Duodenal mucosa (tissue), 2 donors: ENCODE measurements around the gene LRSAM1.

Experiments used
- H3K27ac ChIP-seq: one replicate; pipeline ENCODE4 v1.7.0; 2013; ENCODE audit warnings: low read depth, low read length
- H3K27me3 ChIP-seq, 2 donors: one replicate each; pipeline ENCODE4 v1.7.0; 2013; ENCODE audit warnings: low read length in 2 of 2, control low read depth in 1 of 2; ENCODE audit not compliant: insufficient read depth in 2 of 2, control insufficient read depth in 1 of 2
- H3K36me3 ChIP-seq, 2 donors: one replicate each; pipeline ENCODE4 v1.7.0; 2013; ENCODE audit warnings: low read length in 2 of 2, control low read depth in 1 of 2; ENCODE audit not compliant: insufficient read depth in 2 of 2, control insufficient read depth in 1 of 2
- H3K4me1 ChIP-seq, 2 donors: one replicate each; pipeline ENCODE4 v1.7.0; 2013; ENCODE audit warnings: low read length in 2 of 2, control low read depth in 1 of 2; ENCODE audit not compliant: insufficient read depth in 2 of 2, control insufficient read depth in 1 of 2
- H3K4me3 ChIP-seq, 2 donors: one replicate each; pipeline ENCODE4 v1.7.0; 2013; ENCODE audit warnings: low read length in 2 of 2, low read depth in 1 of 2
- H3K9ac ChIP-seq, 2 donors: one replicate each; pipeline ENCODE4 v1.7.0; 2013; ENCODE audit warnings: low read length in 2 of 2, low read depth in 1 of 2
- H3K9me3 ChIP-seq, 2 donors: one replicate each; pipeline ENCODE4 v1.7.0; 2013; ENCODE audit warnings: low read length in 2 of 2, control low read depth in 1 of 2; ENCODE audit not compliant: control insufficient read depth in 1 of 2

The LRSAM1 gene

GRCh38 chr9:127424676-127424999 lies 26.7 kb upstream of the LRSAM1 start:
- Histone ChIP-seq H3K27ac (peak overlapping the region; percentile 79), H3K9ac (peak overlapping the region; percentile 76 to 88), H3K4me3 (peak overlapping the region; percentile 93 to 95), H3K36me3 (peaks cover 0 to 12% of the 10 kb centered on the region in 2 donors), H3K9me3 (no peaks in the 10 kb centered on the region), H3K27me3 (no peaks in the 10 kb centered on the region), H3K4me1 (peaks cover 25 to 32% of the 10 kb centered on the region in 2 donors)

GRCh38 chr9:127426756-127427155 lies 24.6 kb upstream of the LRSAM1 start:
- Histone ChIP-seq H3K27ac (no peak overlapping the region), H3K4me1 (peaks cover 23 to 29% of the 10 kb centered on the region in 2 donors), H3K9ac (no peak overlapping the region), H3K9me3 (no peaks in the 10 kb centered on the region), H3K27me3 (no peaks in the 10 kb centered on the region), H3K4me3 (no peak overlapping the region), H3K36me3 (peaks cover 0 to 23% of the 10 kb centered on the region in 2 donors)

- no peaks in the 10 kb centered on the region for H3K27me3 ChIP-seq
- peaks cover 10 to 13% of the 10 kb centered on the region in 2 donors for H3K4me1 ChIP-seq
- peaks cover 5 to 28% of the 10 kb centered on the region in 2 donors for H3K36me3 ChIP-seq
- no peaks in the 10 kb centered on the region for H3K9me3 ChIP-seq
- no peak overlapping the region for H3K9ac ChIP-seq
- H3K4me3 ChIP-seq: no peak overlapping the region
- no peak overlapping the region for H3K27ac ChIP-seq
Measured at GRCh38 chr9:127428348-127428747, 23.0 kb upstream of the LRSAM1 start.

- no peak overlapping the region for H3K9ac ChIP-seq
- H3K4me3 ChIP-seq: no peak overlapping the region
- peaks cover 20 to 48% of the 10 kb centered on the region in 2 donors for H3K36me3 ChIP-seq
- no peaks in the 10 kb centered on the region for H3K27me3 ChIP-seq
- H3K27ac ChIP-seq: no peak overlapping the region
- peaks cover 4 to 6% of the 10 kb centered on the region in 2 donors for H3K4me1 ChIP-seq
- no peaks in the 10 kb centered on the region for H3K9me3 ChIP-seq
Measured at GRCh38 chr9:127430415-127430814, 20.9 kb upstream of the LRSAM1 start.

GRCh38 chr9:127437497-127438264 lies 13.6 kb upstream of the LRSAM1 start:
- Histone ChIP-seq H3K27ac (no peak overlapping the region), H3K27me3 (no peaks in the 10 kb centered on the region), H3K36me3 (peaks cover 58 to 83% of the 10 kb centered on the region in 2 donors), H3K9me3 (no peaks in the 10 kb centered on the region), H3K9ac (no peak overlapping the region), H3K4me1 (no peaks in the 10 kb centered on the region), H3K4me3 (no peak overlapping the region)

- Histone ChIP-seq H3K9ac (no peak overlapping the region), H3K4me3 (no peak overlapping the region), H3K36me3 (peaks cover 56 to 78% of the 10 kb centered on the region in 2 donors), H3K4me1 (no peaks in the 10 kb centered on the region), H3K9me3 (no peaks in the 10 kb centered on the region), H3K27me3 (no peaks in the 10 kb centered on the region), H3K27ac (no peak overlapping the region)
Measured at GRCh38 chr9:127438394-127438793, 12.9 kb upstream of the LRSAM1 start.

- Histone ChIP-seq H3K27ac (no peak overlapping the region), H3K4me1 (peaks cover 10 to 12% of the 10 kb centered on the region in 2 donors), H3K36me3 (peaks cover 63 to 80% of the 10 kb centered on the region in 2 donors), H3K9ac (no peak overlapping the region), H3K4me3 (no peak overlapping the region), H3K27me3 (no peaks in the 10 kb centered on the region), H3K9me3 (peaks cover 0 to 3% of the 10 kb centered on the region in 2 donors)
Measured at GRCh38 chr9:127444283-127444920, 6.9 kb upstream of the LRSAM1 start.

- H3K9ac ChIP-seq: no peak overlapping the region
- H3K4me1 ChIP-seq: peaks cover 18 to 20% of the 10 kb centered on the region in 2 donors
- H3K9me3 ChIP-seq: peaks cover 0 to 3% of the 10 kb centered on the region in 2 donors
- no peak overlapping the region for H3K27ac ChIP-seq
- no peaks in the 10 kb centered on the region for H3K27me3 ChIP-seq
- no peak overlapping the region for H3K4me3 ChIP-seq
- H3K36me3 ChIP-seq: peaks cover 64 to 81% of the 10 kb centered on the region in 2 donors
Measured at GRCh38 chr9:127444921-127445850, 6.1 kb upstream of the LRSAM1 start.

GRCh38 chr9:127445851-127446712 lies 5.2 kb upstream of the LRSAM1 start:
- no peak overlapping the region for H3K4me3 ChIP-seq
- no peaks in the 10 kb centered on the region for H3K27me3 ChIP-seq
- H3K36me3 ChIP-seq: peaks cover 58 to 74% of the 10 kb centered on the region in 2 donors
- H3K9ac ChIP-seq: no peak overlapping the region
- peaks cover 19 to 25% of the 10 kb centered on the region in 2 donors for H3K4me1 ChIP-seq
- H3K9me3 ChIP-seq: peaks cover 0 to 3% of the 10 kb centered on the region in 2 donors
- no peak overlapping the region for H3K27ac ChIP-seq
